ENCODE data around the gene ATG9B. TPM values are rescaled to one million over a fixed set of nuclear protein-coding genes. Genes with fewer than 3 reads are reported as not detected.

Gene ATG9B
- total and polyA plus RNA-seq, 2 of the 13 experiments (the other 11 are each of a cell fraction or from before 2014, with no cell fraction given) = 0.24 TPM; not detected in 1

DNA sequence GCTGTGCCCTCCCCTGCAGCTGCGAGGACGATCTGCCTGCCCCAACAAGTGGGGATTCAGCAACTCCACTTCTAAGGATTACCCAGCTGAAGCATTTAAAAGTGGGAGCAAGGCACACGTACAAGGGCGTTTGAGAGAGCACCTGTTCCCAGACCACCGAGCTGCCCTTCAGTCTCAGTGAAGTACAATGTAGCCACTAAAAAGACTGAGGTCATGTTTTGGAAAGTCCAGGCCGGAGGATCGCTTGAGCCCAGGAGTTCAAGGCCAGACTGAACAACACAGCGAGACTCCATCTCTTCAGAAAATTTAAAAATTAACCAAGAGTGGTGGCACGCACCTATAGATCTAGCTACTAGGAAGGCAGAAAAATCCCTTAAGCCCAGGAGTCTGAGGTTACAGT lies 18.7 kb downstream of the ATG9B start (continued):
- TF ChIP-seq ZNF614 (CRISPR knock-in tag; IDR thresholded peaks at IDR 0.05; ENCODE audit: borderline replicate concordance) = 0 out of 2 replicates have a peak, but pooled peaks have one; percentile 34
- TF ChIP-seq, protein P1, sequence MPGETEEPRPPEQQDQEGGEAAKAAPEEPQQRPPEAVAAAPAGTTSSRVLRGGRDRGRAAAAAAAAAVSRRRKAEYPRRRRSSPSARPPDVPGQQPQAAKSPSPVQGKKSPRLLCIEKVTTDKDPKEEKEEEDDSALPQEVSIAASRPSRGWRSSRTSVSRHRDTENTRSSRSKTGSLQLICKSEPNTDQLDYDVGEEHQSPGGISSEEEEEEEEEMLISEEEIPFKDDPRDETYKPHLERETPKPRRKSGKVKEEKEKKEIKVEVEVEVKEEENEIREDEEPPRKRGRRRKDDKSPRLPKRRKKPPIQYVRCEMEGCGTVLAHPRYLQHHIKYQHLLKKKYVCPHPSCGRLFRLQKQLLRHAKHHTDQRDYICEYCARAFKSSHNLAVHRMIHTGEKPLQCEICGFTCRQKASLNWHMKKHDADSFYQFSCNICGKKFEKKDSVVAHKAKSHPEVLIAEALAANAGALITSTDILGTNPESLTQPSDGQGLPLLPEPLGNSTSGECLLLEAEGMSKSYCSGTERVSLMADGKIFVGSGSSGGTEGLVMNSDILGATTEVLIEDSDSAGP (CRISPR knock-in tag; IDR thresholded peaks at IDR 0.05; ENCODE audit: borderline replicate concordance) = 0 out of 2 replicates have a peak, but pooled peaks have one; percentile 38
- no peak for TF ChIP-seq MATR3 (CRISPR knock-in tag; IDR thresholded peaks at IDR 0.05)
- TF ChIP-seq U2AF1 (optimal IDR thresholded peaks at IDR 0.05; ENCODE audit: low read depth, low read length) = no peak
- TF ChIP-seq, protein P2, sequence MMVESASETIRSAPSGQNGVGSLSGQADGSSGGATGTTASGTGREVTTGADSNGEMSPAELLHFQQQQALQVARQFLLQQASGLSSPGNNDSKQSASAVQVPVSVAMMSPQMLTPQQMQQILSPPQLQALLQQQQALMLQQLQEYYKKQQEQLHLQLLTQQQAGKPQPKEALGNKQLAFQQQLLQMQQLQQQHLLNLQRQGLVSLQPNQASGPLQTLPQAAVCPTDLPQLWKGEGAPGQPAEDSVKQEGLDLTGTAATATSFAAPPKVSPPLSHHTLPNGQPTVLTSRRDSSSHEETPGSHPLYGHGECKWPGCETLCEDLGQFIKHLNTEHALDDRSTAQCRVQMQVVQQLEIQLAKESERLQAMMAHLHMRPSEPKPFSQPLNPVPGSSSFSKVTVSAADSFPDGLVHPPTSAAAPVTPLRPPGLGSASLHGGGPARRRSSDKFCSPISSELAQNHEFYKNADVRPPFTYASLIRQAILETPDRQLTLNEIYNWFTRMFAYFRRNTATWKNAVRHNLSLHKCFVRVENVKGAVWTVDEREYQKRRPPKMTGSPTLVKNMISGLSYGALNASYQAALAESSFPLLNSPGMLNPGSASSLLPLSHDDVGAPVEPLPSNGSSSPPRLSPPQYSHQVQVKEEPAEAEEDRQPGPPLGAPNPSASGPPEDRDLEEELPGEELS (CRISPR knock-in tag; IDR thresholded peaks at IDR 0.05) = 0 out of 2 replicates have a peak, but pooled peaks have one; percentile 29
- no peak for TF ChIP-seq SKI (IDR thresholded peaks at IDR 0.05; ENCODE audit: partially characterized antibody)
- no peak for TF ChIP-seq SIX4 (CRISPR knock-in tag; IDR thresholded peaks at IDR 0.05)
- TF ChIP-seq ZFP37 (CRISPR knock-in tag; IDR thresholded peaks at IDR 0.05; ENCODE audit: borderline replicate concordance) = no peak
- TF ChIP-seq AKAP8 (CRISPR knock-in tag; IDR thresholded peaks at IDR 0.05) = no peak
- no peak for TF ChIP-seq ZNF124 (CRISPR knock-in tag; IDR thresholded peaks at IDR 0.05)
- no peak for TF ChIP-seq NFRKB (IDR thresholded peaks at IDR 0.05)
- TF ChIP-seq, protein P3, sequence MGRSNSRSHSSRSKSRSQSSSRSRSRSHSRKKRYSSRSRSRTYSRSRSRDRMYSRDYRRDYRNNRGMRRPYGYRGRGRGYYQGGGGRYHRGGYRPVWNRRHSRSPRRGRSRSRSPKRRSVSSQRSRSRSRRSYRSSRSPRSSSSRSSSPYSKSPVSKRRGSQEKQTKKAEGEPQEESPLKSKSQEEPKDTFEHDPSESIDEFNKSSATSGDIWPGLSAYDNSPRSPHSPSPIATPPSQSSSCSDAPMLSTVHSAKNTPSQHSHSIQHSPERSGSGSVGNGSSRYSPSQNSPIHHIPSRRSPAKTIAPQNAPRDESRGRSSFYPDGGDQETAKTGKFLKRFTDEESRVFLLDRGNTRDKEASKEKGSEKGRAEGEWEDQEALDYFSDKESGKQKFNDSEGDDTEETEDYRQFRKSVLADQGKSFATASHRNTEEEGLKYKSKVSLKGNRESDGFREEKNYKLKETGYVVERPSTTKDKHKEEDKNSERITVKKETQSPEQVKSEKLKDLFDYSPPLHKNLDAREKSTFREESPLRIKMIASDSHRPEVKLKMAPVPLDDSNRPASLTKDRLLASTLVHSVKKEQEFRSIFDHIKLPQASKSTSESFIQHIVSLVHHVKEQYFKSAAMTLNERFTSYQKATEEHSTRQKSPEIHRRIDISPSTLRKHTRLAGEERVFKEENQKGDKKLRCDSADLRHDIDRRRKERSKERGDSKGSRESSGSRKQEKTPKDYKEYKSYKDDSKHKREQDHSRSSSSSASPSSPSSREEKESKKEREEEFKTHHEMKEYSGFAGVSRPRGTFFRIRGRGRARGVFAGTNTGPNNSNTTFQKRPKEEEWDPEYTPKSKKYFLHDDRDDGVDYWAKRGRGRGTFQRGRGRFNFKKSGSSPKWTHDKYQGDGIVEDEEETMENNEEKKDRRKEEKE (IDR thresholded peaks at IDR 0.05) = no peak
- peak; percentile 79 for TF ChIP-seq RARA (CRISPR knock-in tag; IDR thresholded peaks at IDR 0.05)
- TF ChIP-seq ZNF629 (CRISPR knock-in tag; conservative IDR thresholded peaks at IDR 0.05) = no peak
- TF ChIP-seq, protein P4, sequence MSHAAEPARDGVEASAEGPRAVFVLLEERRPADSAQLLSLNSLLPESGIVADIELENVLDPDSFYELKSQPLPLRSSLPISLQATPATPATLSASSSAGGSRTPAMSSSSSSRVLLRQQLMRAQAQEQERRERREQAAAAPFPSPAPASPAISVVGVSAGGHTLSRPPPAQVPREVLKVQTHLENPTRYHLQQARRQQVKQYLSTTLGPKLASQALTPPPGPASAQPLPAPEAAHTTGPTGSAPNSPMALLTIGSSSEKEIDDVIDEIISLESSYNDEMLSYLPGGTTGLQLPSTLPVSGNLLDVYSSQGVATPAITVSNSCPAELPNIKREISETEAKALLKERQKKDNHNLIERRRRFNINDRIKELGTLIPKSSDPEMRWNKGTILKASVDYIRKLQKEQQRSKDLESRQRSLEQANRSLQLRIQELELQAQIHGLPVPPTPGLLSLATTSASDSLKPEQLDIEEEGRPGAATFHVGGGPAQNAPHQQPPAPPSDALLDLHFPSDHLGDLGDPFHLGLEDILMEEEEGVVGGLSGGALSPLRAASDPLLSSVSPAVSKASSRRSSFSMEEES (CRISPR knock-in tag; IDR thresholded peaks at IDR 0.05) = no peak
- peak; percentile 42; the same call in 1 of the 2 replicates for TF ChIP-seq ZNF788 (CRISPR knock-in tag; IDR thresholded peaks at IDR 0.05; ENCODE audit: borderline replicate concordance)
- TF ChIP-seq CREM (IDR thresholded peaks at IDR 0.05) = no peak
- no peak for TF ChIP-seq CREM (CRISPR knock-in tag; IDR thresholded peaks at IDR 0.05)
- TF ChIP-seq ZNF7 (CRISPR knock-in tag; IDR thresholded peaks at IDR 0.05) = peak; percentile 88
- TF ChIP-seq, protein P5, sequence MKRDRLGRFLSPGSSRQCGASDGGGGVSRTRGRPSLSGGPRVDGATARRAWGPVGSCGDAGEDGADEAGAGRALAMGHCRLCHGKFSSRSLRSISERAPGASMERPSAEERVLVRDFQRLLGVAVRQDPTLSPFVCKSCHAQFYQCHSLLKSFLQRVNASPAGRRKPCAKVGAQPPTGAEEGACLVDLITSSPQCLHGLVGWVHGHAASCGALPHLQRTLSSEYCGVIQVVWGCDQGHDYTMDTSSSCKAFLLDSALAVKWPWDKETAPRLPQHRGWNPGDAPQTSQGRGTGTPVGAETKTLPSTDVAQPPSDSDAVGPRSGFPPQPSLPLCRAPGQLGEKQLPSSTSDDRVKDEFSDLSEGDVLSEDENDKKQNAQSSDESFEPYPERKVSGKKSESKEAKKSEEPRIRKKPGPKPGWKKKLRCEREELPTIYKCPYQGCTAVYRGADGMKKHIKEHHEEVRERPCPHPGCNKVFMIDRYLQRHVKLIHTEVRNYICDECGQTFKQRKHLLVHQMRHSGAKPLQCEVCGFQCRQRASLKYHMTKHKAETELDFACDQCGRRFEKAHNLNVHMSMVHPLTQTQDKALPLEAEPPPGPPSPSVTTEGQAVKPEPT (CRISPR knock-in tag; IDR thresholded peaks at IDR 0.05; ENCODE audit: low read depth) = no peak
- TF ChIP-seq NFE2 (CRISPR knock-in tag; IDR thresholded peaks at IDR 0.05) = no peak
- TF ChIP-seq NR2F1 (CRISPR knock-in tag; IDR thresholded peaks at IDR 0.05) = peak in 1 of 2 experiments; percentile 19; a peak in 1 of 4 replicates
- peak; percentile 54; the same call in 1 of the 2 replicates for TF ChIP-seq TARDBP (CRISPR knock-in tag; IDR thresholded peaks at IDR 0.05)
